GM23338 (cell line): ENCODE measurements around the gene GRID1. TPM values are rescaled to one million over a fixed set of nuclear protein-coding genes. Genes with fewer than 3 reads are reported as not detected.

Experiments used
- ATAC-seq: fragments of 200-7000 bp; cut with Tn5 transposase; 3 replicates; pipeline ENCODE4 v1.9.1; 2020
- DNase-seq: peaks from one replicate; pipeline ENCODE4 v3.0.0-alpha.2; 2015; ENCODE audit warnings: low spot score
- H2AFZ ChIP-seq: fragments of 200-600 bp; sonication (generic); 2 replicates; pipeline ENCODE4 v1.8.0; 2016; ENCODE audit warnings: antibody characterized with exemption, mild to moderate bottlenecking, moderate library complexity
- H3F3A ChIP-seq: fragments of 200-600 bp; sonication (generic); replicated peaks from 2 replicates; pipeline ENCODE4 v1.8.0; 2017; ENCODE audit warnings: antibody characterized with exemption, mixed run types, low read depth
- H3K27ac ChIP-seq: fragments of 200-600 bp; sonication (generic); 2 replicates; pipeline ENCODE4 v1.6.1; 2016; ENCODE audit warnings: low read depth
- H3K27me3 ChIP-seq: fragments of 200-600 bp; sonication (generic); 2 replicates; pipeline ENCODE4 v1.8.0; 2016; ENCODE audit warnings: mild to moderate bottlenecking, mixed run types, moderate library complexity; ENCODE audit not compliant: insufficient read depth
- H3K36me3 ChIP-seq: fragments of 200-600 bp; sonication (generic); 2 replicates; pipeline ENCODE4 v1.8.0; 2016; ENCODE audit warnings: mild to moderate bottlenecking; ENCODE audit not compliant: insufficient read depth
- H3K4me1 ChIP-seq: fragments of 200-600 bp; sonication (generic); 2 replicates; pipeline ENCODE4 v1.8.0; 2016; ENCODE audit warnings: mild to moderate bottlenecking, moderate library complexity; ENCODE audit not compliant: insufficient read depth
- H3K4me2 ChIP-seq: fragments of 200-600 bp; sonication (generic); 2 replicates; pipeline ENCODE4 v1.7.1; 2017; ENCODE audit warnings: mixed run types
- H3K4me3 ChIP-seq: fragments of 200-600 bp; sonication (generic); 2 replicates; pipeline ENCODE4 v1.6.1; 2016; ENCODE audit warnings: mixed run types
- H3K79me2 ChIP-seq: fragments of 200-600 bp; sonication (generic); replicated peaks from 2 replicates; pipeline ENCODE4 v1.8.0; 2017; ENCODE audit warnings: mild to moderate bottlenecking; ENCODE audit not compliant: insufficient read depth
- H3K9me2 ChIP-seq: fragments of 200-600 bp; sonication (generic); 2 replicates; pipeline ENCODE4 v1.8.0; 2017; ENCODE audit not compliant: insufficient read depth
- H4K20me1 ChIP-seq: fragments of 200-600 bp; sonication (generic); replicated peaks from 2 replicates; pipeline ENCODE4 v1.8.0; 2017; ENCODE audit warnings: mild to moderate bottlenecking; ENCODE audit not compliant: insufficient read depth
- H3K27ac Mint-ChIP-seq: 2 replicates; pipeline ENCODE4 v1.8.0; 2020; ENCODE audit warnings: inconsistent platforms, mild to moderate bottlenecking, moderate library complexity, mixed read lengths
- H3K27me3 Mint-ChIP-seq: 3 replicates; pipeline ENCODE4 v1.8.0; 2022; ENCODE audit warnings: low read depth, mild to moderate bottlenecking, moderate library complexity, mixed read lengths, inconsistent platforms; ENCODE audit not compliant: insufficient read depth, poor library complexity
- H3K36me3 Mint-ChIP-seq: 3 replicates; pipeline ENCODE4 v1.8.0; 2021; ENCODE audit warnings: low read depth, mild to moderate bottlenecking, inconsistent platforms, moderate library complexity, mixed read lengths
- H3K4me1 Mint-ChIP-seq: 3 replicates; pipeline ENCODE4 v1.8.0; 2020; ENCODE audit warnings: mild to moderate bottlenecking, inconsistent platforms, mixed read lengths
- H3K4me3 Mint-ChIP-seq: 3 replicates; pipeline ENCODE4 v1.8.0; 2021; ENCODE audit warnings: moderate library complexity, mild to moderate bottlenecking, inconsistent platforms, mixed read lengths
- H3K9me3 Mint-ChIP-seq: 3 replicates; pipeline ENCODE4 v1.8.0; 2020; ENCODE audit warnings: moderate library complexity, mild to moderate bottlenecking, inconsistent platforms, mixed read lengths
- EZH2 ChIP-seq: fragments of 200-600 bp; sonication (generic); IDR thresholded peaks from one replicate; pipeline ENCODE4 v1.8.0; 2017; ENCODE audit warnings: antibody characterized with exemption, mild to moderate bottlenecking, low read depth; ENCODE audit not compliant: unreplicated experiment
- EZH2phosphoT487 ChIP-seq: fragments of 200-600 bp; sonication (generic); IDR thresholded peaks from one replicate; pipeline ENCODE4 v1.8.1; 2018; ENCODE audit warnings: antibody characterized with exemption; ENCODE audit not compliant: unreplicated experiment
- JUNB ChIP-seq: IDR thresholded peaks from one replicate; pipeline ENCODE4 v1.6.1; 2016; ENCODE audit warnings: antibody characterized with exemption; ENCODE audit not compliant: unreplicated experiment
- POLR2AphosphoS5 ChIP-seq: IDR thresholded peaks from 2 replicates; pipeline ENCODE4 v1.6.1; 2016; ENCODE audit warnings: antibody characterized with exemption, low read depth
- STAT1 ChIP-seq: IDR thresholded peaks from one replicate; pipeline ENCODE4 v1.6.1; 2016; ENCODE audit warnings: antibody characterized with exemption; ENCODE audit not compliant: unreplicated experiment
- ZNF331 ChIP-seq: fragments of 250-450 bp; sonication (Bioruptor Pico); IDR thresholded peaks from 2 replicates; pipeline ENCODE4 v1.5.0; 2020; ENCODE audit warnings: low read depth, mild to moderate bottlenecking, moderate library complexity
- polyA plus RNA-seq: library from polyadenylated mRNA; unstranded; fragments of >200 nt; fragmentation: Nextera tagmentation; extraction: Ambion mirVana; gene quantifications from 2 replicates; pipeline ENCODE4 v1.2.1, GENCODE V29; 2016
- total RNA-seq: library from RNA; depleted of rRNA; stranded (reverse); fragments of >200 nt; shearing (Covaris generic); gene quantifications from 2 replicates; pipeline ENCODE4 v1.2.3, GENCODE V29; 2014
- TF ChIP-seq, protein P1 (sequence below): fragments of 250-450 bp; sonication (Bioruptor Pico); IDR thresholded peaks from 2 replicates; pipeline ENCODE4 v1.5.0; 2020; ENCODE audit warnings: mild to moderate bottlenecking, moderate library complexity
- TF ChIP-seq, protein P2 (sequence below), 2 experiments: fragments of 200-600 bp in 1 of 2; sonication (generic) in 1 of 2; conservative IDR thresholded peaks; 2 replicates each; pipeline versions ENCODE4 v1.5.1 to v1.6.1; 2016 to 2017; ENCODE audit warnings: antibody characterized with exemption in 2 of 2, low read depth in 2 of 2, mild to moderate bottlenecking in 2 of 2, moderate library complexity in 1 of 2
- TF ChIP-seq, protein P3 (sequence below): IDR thresholded peaks from one replicate; pipeline ENCODE4 v1.6.1; 2018; ENCODE audit warnings: antibody characterized with exemption; ENCODE audit not compliant: unreplicated experiment

GRID1 gene
- total and polyA plus RNA-seq, 2 experiments from 2014 or later = 0.14 to 0.15 TPM

DNA sequence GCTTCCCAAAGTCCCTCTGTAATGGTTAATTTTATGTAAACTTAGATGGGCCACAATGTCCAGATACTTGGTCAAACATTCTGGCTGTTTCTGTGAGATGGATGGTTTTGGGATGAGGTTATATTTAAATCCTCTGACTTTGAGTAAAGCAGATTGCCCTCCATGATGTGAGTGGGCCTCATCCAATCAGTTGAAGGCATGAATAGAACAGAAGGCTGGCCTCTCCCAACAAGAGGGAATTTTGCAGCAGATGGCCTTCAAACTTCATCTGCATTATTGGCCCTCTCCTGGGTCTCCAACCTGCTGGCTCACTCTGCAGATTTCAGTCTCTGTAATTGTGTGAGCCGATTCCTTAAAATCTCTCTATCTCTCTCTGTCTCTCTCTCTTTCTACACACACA, 362.3 kb downstream of the GRID1 start (continued):
- TF ChIP-seq, protein P1, sequence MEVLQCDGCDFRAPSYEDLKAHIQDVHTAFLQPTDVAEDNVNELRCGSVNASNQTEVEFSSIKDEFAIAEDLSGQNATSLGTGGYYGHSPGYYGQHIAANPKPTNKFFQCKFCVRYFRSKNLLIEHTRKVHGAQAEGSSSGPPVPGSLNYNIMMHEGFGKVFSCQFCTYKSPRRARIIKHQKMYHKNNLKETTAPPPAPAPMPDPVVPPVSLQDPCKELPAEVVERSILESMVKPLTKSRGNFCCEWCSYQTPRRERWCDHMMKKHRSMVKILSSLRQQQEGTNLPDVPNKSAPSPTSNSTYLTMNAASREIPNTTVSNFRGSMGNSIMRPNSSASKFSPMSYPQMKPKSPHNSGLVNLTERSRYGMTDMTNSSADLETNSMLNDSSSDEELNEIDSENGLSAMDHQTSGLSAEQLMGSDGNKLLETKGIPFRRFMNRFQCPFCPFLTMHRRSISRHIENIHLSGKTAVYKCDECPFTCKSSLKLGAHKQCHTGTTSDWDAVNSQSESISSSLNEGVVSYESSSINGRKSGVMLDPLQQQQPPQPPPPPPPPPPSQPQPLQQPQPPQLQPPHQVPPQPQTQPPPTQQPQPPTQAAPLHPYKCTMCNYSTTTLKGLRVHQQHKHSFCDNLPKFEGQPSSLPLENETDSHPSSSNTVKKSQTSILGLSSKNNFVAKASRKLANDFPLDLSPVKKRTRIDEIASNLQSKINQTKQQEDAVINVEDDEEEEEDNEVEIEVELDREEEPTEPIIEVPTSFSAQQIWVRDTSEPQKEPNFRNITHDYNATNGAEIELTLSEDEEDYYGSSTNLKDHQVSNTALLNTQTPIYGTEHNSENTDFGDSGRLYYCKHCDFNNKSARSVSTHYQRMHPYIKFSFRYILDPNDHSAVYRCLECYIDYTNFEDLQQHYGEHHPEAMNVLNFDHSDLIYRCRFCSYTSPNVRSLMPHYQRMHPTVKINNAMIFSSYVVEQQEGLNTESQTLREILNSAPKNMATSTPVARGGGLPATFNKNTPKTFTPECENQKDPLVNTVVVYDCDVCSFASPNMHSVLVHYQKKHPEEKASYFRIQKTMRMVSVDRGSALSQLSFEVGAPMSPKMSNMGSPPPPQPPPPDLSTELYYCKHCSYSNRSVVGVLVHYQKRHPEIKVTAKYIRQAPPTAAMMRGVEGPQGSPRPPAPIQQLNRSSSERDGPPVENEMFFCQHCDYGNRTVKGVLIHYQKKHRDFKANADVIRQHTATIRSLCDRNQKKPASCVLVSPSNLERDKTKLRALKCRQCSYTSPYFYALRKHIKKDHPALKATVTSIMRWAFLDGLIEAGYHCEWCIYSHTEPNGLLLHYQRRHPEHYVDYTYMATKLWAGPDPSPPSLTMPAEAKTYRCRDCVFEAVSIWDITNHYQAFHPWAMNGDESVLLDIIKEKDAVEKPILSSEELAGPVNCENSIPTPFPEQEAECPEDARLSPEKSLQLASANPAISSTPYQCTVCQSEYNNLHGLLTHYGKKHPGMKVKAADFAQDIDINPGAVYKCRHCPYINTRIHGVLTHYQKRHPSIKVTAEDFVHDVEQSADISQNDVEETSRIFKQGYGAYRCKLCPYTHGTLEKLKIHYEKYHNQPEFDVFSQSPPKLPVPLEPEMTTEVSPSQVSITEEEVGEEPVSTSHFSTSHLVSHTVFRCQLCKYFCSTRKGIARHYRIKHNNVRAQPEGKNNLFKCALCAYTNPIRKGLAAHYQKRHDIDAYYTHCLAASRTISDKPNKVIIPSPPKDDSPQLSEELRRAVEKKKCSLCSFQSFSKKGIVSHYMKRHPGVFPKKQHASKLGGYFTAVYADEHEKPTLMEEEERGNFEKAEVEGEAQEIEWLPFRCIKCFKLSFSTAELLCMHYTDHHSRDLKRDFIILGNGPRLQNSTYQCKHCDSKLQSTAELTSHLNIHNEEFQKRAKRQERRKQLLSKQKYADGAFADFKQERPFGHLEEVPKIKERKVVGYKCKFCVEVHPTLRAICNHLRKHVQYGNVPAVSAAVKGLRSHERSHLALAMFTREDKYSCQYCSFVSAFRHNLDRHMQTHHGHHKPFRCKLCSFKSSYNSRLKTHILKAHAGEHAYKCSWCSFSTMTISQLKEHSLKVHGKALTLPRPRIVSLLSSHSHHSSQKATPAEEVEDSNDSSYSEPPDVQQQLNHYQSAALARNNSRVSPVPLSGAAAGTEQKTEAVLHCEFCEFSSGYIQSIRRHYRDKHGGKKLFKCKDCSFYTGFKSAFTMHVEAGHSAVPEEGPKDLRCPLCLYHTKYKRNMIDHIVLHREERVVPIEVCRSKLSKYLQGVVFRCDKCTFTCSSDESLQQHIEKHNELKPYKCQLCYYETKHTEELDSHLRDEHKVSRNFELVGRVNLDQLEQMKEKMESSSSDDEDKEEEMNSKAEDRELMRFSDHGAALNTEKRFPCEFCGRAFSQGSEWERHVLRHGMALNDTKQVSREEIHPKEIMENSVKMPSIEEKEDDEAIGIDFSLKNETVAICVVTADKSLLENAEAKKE (CRISPR knock-in tag) = no peak
- no peak for TF ChIP-seq JUNB
- TF ChIP-seq, protein P2, sequence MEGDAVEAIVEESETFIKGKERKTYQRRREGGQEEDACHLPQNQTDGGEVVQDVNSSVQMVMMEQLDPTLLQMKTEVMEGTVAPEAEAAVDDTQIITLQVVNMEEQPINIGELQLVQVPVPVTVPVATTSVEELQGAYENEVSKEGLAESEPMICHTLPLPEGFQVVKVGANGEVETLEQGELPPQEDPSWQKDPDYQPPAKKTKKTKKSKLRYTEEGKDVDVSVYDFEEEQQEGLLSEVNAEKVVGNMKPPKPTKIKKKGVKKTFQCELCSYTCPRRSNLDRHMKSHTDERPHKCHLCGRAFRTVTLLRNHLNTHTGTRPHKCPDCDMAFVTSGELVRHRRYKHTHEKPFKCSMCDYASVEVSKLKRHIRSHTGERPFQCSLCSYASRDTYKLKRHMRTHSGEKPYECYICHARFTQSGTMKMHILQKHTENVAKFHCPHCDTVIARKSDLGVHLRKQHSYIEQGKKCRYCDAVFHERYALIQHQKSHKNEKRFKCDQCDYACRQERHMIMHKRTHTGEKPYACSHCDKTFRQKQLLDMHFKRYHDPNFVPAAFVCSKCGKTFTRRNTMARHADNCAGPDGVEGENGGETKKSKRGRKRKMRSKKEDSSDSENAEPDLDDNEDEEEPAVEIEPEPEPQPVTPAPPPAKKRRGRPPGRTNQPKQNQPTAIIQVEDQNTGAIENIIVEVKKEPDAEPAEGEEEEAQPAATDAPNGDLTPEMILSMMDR (conservative IDR thresholded peaks at IDR 0.05; ENCODE audit: low read depth in 2 of 2) = no peak
- no peak for TF ChIP-seq EZH2

DNA sequence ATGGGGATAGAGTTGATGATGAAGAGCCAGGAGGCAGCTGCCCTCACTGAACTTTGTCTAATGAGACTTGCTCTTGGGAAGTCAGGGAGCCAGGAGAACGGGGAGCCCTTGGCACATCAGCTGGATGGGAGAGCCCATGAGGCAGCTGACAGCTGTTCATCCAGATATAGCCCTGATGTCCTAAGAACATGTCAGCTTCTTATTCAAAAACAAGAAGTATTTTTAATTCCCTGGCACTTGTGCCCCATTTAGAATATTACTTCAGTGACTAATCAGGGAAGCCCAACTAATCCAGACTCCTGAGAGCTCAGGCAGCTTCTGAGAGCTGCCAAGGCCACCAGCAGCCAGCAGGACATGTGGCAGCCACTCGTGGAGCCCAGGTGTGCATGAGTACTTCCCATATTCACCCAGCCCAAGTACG, 363.4 kb downstream of the GRID1 start:
- Histone ChIP-seq H3K4me3 (no peak overlapping the region), H3K27me3 (no peaks in the 10 kb centered on the region), H3K27ac (no peak overlapping the region), H3F3A (no peaks in the 10 kb centered on the region), H3K79me2 (no peaks in the 10 kb centered on the region), H3K4me2 (no peak overlapping the region), H2AFZ (no peak overlapping the region), H3K36me3 (no peaks in the 10 kb centered on the region; the same call in 1 of the 2 replicates), H3K4me1 (no peaks in the 10 kb centered on the region), H3K9me2 (no peaks in the 10 kb centered on the region), H4K20me1 (no peaks in the 10 kb centered on the region)
- H3K36me3 Mint-ChIP-seq = no peaks in the 10 kb centered on the region
- no peak overlapping the region for H3K27ac Mint-ChIP-seq
- peaks cover 79% of the 10 kb centered on the region for H3K9me3 Mint-ChIP-seq
- peaks cover 1% of the 10 kb centered on the region for H3K27me3 Mint-ChIP-seq
- no peak overlapping the region for H3K4me3 Mint-ChIP-seq
- ATAC-seq (no peak), DNase-seq (no peak)
- no peaks in the 10 kb centered on the region for H3K4me1 Mint-ChIP-seq
- TF ChIP-seq ZNF331 (CRISPR knock-in tag) = no peak
- TF ChIP-seq EZH2phosphoT487 = no peak
- TF ChIP-seq, protein P3, sequence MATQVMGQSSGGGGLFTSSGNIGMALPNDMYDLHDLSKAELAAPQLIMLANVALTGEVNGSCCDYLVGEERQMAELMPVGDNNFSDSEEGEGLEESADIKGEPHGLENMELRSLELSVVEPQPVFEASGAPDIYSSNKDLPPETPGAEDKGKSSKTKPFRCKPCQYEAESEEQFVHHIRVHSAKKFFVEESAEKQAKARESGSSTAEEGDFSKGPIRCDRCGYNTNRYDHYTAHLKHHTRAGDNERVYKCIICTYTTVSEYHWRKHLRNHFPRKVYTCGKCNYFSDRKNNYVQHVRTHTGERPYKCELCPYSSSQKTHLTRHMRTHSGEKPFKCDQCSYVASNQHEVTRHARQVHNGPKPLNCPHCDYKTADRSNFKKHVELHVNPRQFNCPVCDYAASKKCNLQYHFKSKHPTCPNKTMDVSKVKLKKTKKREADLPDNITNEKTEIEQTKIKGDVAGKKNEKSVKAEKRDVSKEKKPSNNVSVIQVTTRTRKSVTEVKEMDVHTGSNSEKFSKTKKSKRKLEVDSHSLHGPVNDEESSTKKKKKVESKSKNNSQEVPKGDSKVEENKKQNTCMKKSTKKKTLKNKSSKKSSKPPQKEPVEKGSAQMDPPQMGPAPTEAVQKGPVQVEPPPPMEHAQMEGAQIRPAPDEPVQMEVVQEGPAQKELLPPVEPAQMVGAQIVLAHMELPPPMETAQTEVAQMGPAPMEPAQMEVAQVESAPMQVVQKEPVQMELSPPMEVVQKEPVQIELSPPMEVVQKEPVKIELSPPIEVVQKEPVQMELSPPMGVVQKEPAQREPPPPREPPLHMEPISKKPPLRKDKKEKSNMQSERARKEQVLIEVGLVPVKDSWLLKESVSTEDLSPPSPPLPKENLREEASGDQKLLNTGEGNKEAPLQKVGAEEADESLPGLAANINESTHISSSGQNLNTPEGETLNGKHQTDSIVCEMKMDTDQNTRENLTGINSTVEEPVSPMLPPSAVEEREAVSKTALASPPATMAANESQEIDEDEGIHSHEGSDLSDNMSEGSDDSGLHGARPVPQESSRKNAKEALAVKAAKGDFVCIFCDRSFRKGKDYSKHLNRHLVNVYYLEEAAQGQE = no peak
- no peak for TF ChIP-seq STAT1
- no peak for TF ChIP-seq POLR2AphosphoS5
